Bone marrow (tissue), 2 donors: ENCODE measurements around the gene UBE4A.

ENCODE experiments used
- DNase-seq, 2 donors: peaks; one replicate each; lab custom pipeline; 2025; lab: John Stamatoyannopoulos, UW

UBE4A gene

GRCh38 chr11:118341815-118342489, 17.4 kb upstream of the UBE4A start:
- DNase-seq, result no peak

- no peak for DNase-seq
These were observed 16.8 kb upstream of the UBE4A start, which contains the start of gene CD3D for GRCh38 chr11:118342503-118343161. TSS of gene CD3D (minus strand) at chr11:118342705. CDS start at chr11:118342607, 98 bp downstream.

GRCh38 chr11:118343248-118343647, 16.2 kb upstream of the UBE4A start:
- DNase-seq, result no peak

GRCh38 chr11:118343981-118344515, 15.4 kb upstream of the UBE4A start, which contains the start of gene CD3G:
TSS of gene CD3G (plus strand) at chr11:118344344. CDS start at chr11:118344424, 80 bp downstream.
- no peak for DNase-seq

GRCh38 chr11:118349475-118349874, 9.9 kb upstream of the UBE4A start:
- no peak for DNase-seq

- DNase-seq, result peak in 1 of 2 donors; percentile 14
These were observed 6.2 kb upstream of the UBE4A start for GRCh38 chr11:118353084-118353710.

GRCh38 chr11:118358071-118358470, 1.3 kb upstream of the UBE4A start:
- no peak for DNase-seq

GRCh38 chr11:118364956-118365615, 5.7 kb downstream of the UBE4A start:
- DNase-seq, result no peak

- DNase-seq, result no peak
These were observed 6.9 kb downstream of the UBE4A start for GRCh38 chr11:118366287-118366686.

GRCh38 chr11:118370774-118371173, 11.4 kb downstream of the UBE4A start:
- no peak for DNase-seq

GRCh38 chr11:118373263-118373662, 13.9 kb downstream of the UBE4A start:
- DNase-seq, result no peak

GRCh38 chr11:118373871-118374270, 14.5 kb downstream of the UBE4A start:
- no peak for DNase-seq

- DNase-seq, result no peak
These were observed 15.3 kb downstream of the UBE4A start for GRCh38 chr11:118374729-118375128.

GRCh38 chr11:118375978-118376377, 16.6 kb downstream of the UBE4A start:
- no peak for DNase-seq

- no peak for DNase-seq
These were observed 20.1 kb downstream of the UBE4A start for GRCh38 chr11:118379497-118379896.

- no peak for DNase-seq
These were observed 21.2 kb downstream of the UBE4A start for GRCh38 chr11:118380571-118380970.

- no peak for DNase-seq
These were observed 23.6 kb downstream of the UBE4A start for GRCh38 chr11:118382954-118383353.

GRCh38 chr11:118383657-118384056, 24.3 kb downstream of the UBE4A start:
- DNase-seq, result no peak

- DNase-seq, result no peak
These were observed 36.7 kb downstream of the UBE4A start for GRCh38 chr11:118396097-118396501.

- DNase-seq, result no peak
These were observed 38.0 kb downstream of the UBE4A start for GRCh38 chr11:118397448-118397847.

GRCh38 chr11:118398791-118399559, 39.6 kb downstream of the UBE4A start:
- no peak for DNase-seq
